ENCODE measurements around the gene UGT3A1. TPM values are rescaled to one million over a fixed set of nuclear protein-coding genes. Genes with fewer than 3 reads are reported as not detected.
"Not testable (repeated sequence)": the region's sequence is repeated elsewhere in the genome, so short reads cannot be mapped to it uniquely, and the experiment has no call there.

UGT3A1 gene, protein sequence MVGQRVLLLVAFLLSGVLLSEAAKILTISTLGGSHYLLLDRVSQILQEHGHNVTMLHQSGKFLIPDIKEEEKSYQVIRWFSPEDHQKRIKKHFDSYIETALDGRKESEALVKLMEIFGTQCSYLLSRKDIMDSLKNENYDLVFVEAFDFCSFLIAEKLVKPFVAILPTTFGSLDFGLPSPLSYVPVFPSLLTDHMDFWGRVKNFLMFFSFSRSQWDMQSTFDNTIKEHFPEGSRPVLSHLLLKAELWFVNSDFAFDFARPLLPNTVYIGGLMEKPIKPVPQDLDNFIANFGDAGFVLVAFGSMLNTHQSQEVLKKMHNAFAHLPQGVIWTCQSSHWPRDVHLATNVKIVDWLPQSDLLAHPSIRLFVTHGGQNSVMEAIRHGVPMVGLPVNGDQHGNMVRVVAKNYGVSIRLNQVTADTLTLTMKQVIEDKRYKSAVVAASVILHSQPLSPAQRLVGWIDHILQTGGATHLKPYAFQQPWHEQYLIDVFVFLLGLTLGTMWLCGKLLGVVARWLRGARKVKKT
- 5.6 and 8.8 TPM in 2 replicates for total RNA-seq (ENCODE audit: low replicate concordance)

GRCh38 chr5:35990941-35991611 lies at the start of gene UGT3A1:
Gene UGT3A1 (minus strand): TSS chr5:35991390. CDS start chr5:35991240, 150 bp downstream.
- peak; percentile 80 for DNase-seq (ENCODE audit: low spot score)
- H3K4me2 ChIP-seq, result peak within 1 kb of the TSS; percentile 83
- peaks cover 14% of the 10 kb centered on the region for H3K27me3 Mint-ChIP-seq (ENCODE audit: insufficient read depth, low read depth)
- H3K9me3 Mint-ChIP-seq, result peaks cover 3% of the 10 kb centered on the region
- H3K36me3 Mint-ChIP-seq, result no peaks in the 10 kb centered on the region
- no peak within 1 kb of the TSS for H3K9ac ChIP-seq
- no peaks in the 10 kb centered on the region for H3K79me2 ChIP-seq (ENCODE audit: low read depth)
- no peaks in the 10 kb centered on the region for H3K36me3 ChIP-seq
- peaks cover 20% of the 10 kb centered on the region for H3F3A ChIP-seq (ENCODE audit: low read depth)
- no peak for TF ChIP-seq EZH2phosphoT487 (IDR thresholded peaks at IDR 0.05)
- TF ChIP-seq, protein P1, sequence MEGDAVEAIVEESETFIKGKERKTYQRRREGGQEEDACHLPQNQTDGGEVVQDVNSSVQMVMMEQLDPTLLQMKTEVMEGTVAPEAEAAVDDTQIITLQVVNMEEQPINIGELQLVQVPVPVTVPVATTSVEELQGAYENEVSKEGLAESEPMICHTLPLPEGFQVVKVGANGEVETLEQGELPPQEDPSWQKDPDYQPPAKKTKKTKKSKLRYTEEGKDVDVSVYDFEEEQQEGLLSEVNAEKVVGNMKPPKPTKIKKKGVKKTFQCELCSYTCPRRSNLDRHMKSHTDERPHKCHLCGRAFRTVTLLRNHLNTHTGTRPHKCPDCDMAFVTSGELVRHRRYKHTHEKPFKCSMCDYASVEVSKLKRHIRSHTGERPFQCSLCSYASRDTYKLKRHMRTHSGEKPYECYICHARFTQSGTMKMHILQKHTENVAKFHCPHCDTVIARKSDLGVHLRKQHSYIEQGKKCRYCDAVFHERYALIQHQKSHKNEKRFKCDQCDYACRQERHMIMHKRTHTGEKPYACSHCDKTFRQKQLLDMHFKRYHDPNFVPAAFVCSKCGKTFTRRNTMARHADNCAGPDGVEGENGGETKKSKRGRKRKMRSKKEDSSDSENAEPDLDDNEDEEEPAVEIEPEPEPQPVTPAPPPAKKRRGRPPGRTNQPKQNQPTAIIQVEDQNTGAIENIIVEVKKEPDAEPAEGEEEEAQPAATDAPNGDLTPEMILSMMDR (IDR thresholded peaks at IDR 0.05), result no peak
- no peak for TF ChIP-seq EZH2 (IDR thresholded peaks at IDR 0.05)
- H3K27ac Mint-ChIP-seq, result no peak within 1 kb of the TSS
- no peaks in the 10 kb centered on the region for H4K20me1 ChIP-seq (ENCODE audit: low read depth)
- peak within 1 kb of the TSS; percentile 50 for H3K4me3 Mint-ChIP-seq
- peaks cover 3% of the 10 kb centered on the region for H3K4me1 ChIP-seq
- no peak within 1 kb of the TSS for H3K27ac ChIP-seq
- peak within 1 kb of the TSS; percentile 84 for H2AFZ ChIP-seq (replicated peaks)
- peak within 1 kb of the TSS; percentile 47 for H3K4me3 ChIP-seq
- H3K4me1 Mint-ChIP-seq, result peaks cover 5% of the 10 kb centered on the region
- no peaks in the 10 kb centered on the region for H3K9me3 ChIP-seq (ENCODE audit: low read depth)
- H3K27me3 ChIP-seq, result peaks cover 21% of the 10 kb centered on the region

DNA sequence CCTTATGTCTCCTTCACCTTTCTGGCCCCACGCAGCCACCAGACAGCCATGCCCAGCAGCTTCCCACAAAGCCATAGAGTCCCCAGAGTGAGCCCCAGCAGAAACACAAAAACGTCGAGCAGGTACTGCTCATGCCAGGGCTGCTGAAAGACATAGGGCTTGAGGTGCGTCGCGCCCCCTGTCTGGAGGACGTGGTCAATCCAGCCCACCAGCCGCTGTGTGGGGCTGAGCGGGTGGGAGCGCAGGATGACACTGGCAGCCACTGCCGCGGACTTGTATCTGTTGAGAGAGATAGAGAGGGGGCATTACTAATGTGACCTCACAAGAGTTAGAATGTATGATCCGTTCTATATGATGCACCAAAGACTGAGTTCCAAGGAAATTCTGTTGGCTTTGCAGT lies 44.5 kb upstream of the UGT3A1 start:
- no peaks in the 10 kb centered on the region for H3K9me3 ChIP-seq (ENCODE audit: low read depth)
- no peak overlapping the region for H3K9ac ChIP-seq
- TF ChIP-seq, protein P1 (IDR thresholded peaks at IDR 0.05), result no peak
- TF ChIP-seq EZH2 (IDR thresholded peaks at IDR 0.05) (no peak), EZH2phosphoT487 (IDR thresholded peaks at IDR 0.05) (no peak)
- no peaks in the 10 kb centered on the region for H3K27me3 ChIP-seq
- H3K4me3 ChIP-seq, result no peak overlapping the region
- no peaks in the 10 kb centered on the region for H3K36me3 ChIP-seq
- H3K4me1 Mint-ChIP-seq, result no peaks in the 10 kb centered on the region
- no peak overlapping the region for H2AFZ ChIP-seq (replicated peaks)
- DNase-seq (ENCODE audit: low spot score), result no peak
- no peaks in the 10 kb centered on the region for H4K20me1 ChIP-seq (ENCODE audit: low read depth)
- no peak overlapping the region for H3K27ac ChIP-seq
- no peaks in the 10 kb centered on the region for H3K27me3 Mint-ChIP-seq (ENCODE audit: insufficient read depth, low read depth)
- no peaks in the 10 kb centered on the region for H3F3A ChIP-seq (ENCODE audit: low read depth)
- H3K4me1 ChIP-seq, result no peaks in the 10 kb centered on the region
- no peaks in the 10 kb centered on the region for H3K9me3 Mint-ChIP-seq
- no peak overlapping the region for H3K4me3 Mint-ChIP-seq
- no peaks in the 10 kb centered on the region for H3K36me3 Mint-ChIP-seq
- H3K27ac Mint-ChIP-seq, result no peak overlapping the region
- no peaks in the 10 kb centered on the region for H3K79me2 ChIP-seq (ENCODE audit: low read depth)
- H3K4me2 ChIP-seq, result no peak overlapping the region

DNA sequence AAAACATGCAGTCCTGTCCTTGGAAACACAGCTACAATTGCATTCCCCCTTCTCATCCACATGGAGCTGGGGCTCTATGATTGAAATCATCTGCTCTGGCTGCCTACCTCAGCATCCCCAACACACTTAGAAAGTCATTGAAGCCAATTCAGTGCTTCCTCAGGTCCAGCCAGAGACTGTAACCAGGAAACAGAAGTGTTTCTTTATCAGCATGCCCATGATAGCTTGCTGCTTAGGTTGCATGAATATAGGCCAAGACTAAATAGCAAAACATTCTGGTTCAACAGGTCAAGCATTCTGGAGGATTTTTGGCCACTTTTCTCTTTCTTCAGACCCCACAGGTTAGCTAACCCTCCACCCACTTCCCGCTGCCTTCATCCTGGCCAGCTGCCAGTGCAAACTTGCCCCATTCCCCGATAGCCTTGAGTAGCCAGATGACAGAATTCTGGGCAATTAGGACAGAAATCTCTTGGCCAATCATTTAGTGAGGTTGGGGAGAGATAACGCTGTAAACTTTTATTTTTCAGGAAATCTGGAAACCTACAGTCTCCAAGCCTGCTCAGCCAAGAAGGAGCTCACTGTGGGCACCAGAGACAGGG lies 43.4 kb upstream of the UGT3A1 start:
- H3K27ac ChIP-seq; H3K27me3 Mint-ChIP-seq (ENCODE audit: insufficient read depth, low read depth); H3K36me3 ChIP-seq; H3K27me3 ChIP-seq; H3F3A ChIP-seq (ENCODE audit: low read depth); H3K4me2 ChIP-seq; H3K9me3 ChIP-seq (ENCODE audit: low read depth); H3K36me3 Mint-ChIP-seq; H3K9ac ChIP-seq; H3K4me3 Mint-ChIP-seq; H3K27ac Mint-ChIP-seq; H2AFZ ChIP-seq (replicated peaks); H4K20me1 ChIP-seq (ENCODE audit: low read depth); H3K4me3 ChIP-seq; H3K9me3 Mint-ChIP-seq; H3K79me2 ChIP-seq (ENCODE audit: low read depth); H3K4me1 Mint-ChIP-seq; DNase-seq (ENCODE audit: low spot score); H3K4me1 ChIP-seq: not testable (repeated sequence)
